ENCODE data around the gene PCDHGA1. TPM values are rescaled to one million over a fixed set of nuclear protein-coding genes. Genes with fewer than 3 reads are reported as not detected.

The PCDHGA1 gene
- total RNA-seq, 1 experiment from 2014 or later = 0.04 TPM

- no peaks in the 10 kb centered on the region for H3F3A ChIP-seq (ENCODE audit: low read length, unreplicated experiment)
- no TSS peak for BruUV-seq (replicated peaks)
- 0 out of 2 replicates have a peak, but pooled peaks cover 4% of the 10 kb centered on the region for H3K9me3 ChIP-seq (ENCODE audit: low read length)
- DNase-seq (no peak), ATAC-seq (no peak)
- H3K27me3 ChIP-seq (ENCODE audit: low read length) = no peaks in the 10 kb centered on the region
- ChIA-PET CTCF (no interaction called here), POLR2A (ENCODE audit: unreplicated experiment) (no interaction called here)
- no peak overlapping the region for H3K9ac ChIP-seq (ENCODE audit: low read length)
- H3K4me1 ChIP-seq (ENCODE audit: insufficient read depth, low read length) = no peaks in the 10 kb centered on the region
- H2AFZ ChIP-seq (ENCODE audit: low read length) = no peak overlapping the region
- no peak overlapping the region for H3K4me3 ChIP-seq (ENCODE audit: low read length)
- intact Hi-C loops (cut with micrococcal nuclease) = no loop called here
- no peaks in the 10 kb centered on the region for H3K79me2 ChIP-seq (ENCODE audit: low read length)
- no peaks in the 10 kb centered on the region for H4K20me1 ChIP-seq (ENCODE audit: low read length)
- H3K27ac ChIP-seq (ENCODE audit: low read length) = no peak overlapping the region
- H3K9me2 ChIP-seq (replicated peaks; ENCODE audit: low read length) = no peaks in the 10 kb centered on the region
- no peak overlapping the region for H3K4me2 ChIP-seq (ENCODE audit: low read length)
- no peak for TF ChIP-seq EZH2 (IDR thresholded peaks at IDR 0.05; ENCODE audit: low read length, unreplicated experiment)
- no peak for TF ChIP-seq CTCF (conservative IDR thresholded peaks at IDR 0.05; ENCODE audit: low read depth, low read length)
- TF ChIP-seq EZH2phosphoT487 (IDR thresholded peaks at IDR 0.05; ENCODE audit: borderline replicate concordance, low read length) = no peak
- H3K36me3 ChIP-seq (ENCODE audit: low read depth, low read length) = no peaks in the 10 kb centered on the region; the same call in 1 of the 2 replicates
These were observed 110.0 kb downstream of the PCDHGA1 start for GRCh38 chr5:141440341-141440740.

- Histone ChIP-seq H3K9me2 (replicated peaks; ENCODE audit: low read length) (no peaks in the 10 kb centered on the region), H3K4me2 (ENCODE audit: low read length) (no peak overlapping the region), H2AFZ (ENCODE audit: low read length) (no peak overlapping the region), H3K9ac (ENCODE audit: low read length) (no peak overlapping the region), H3K79me2 (ENCODE audit: low read length) (no peaks in the 10 kb centered on the region), H3K4me1 (ENCODE audit: insufficient read depth, low read length) (no peaks in the 10 kb centered on the region), H3K9me3 (ENCODE audit: low read length) (0 out of 2 replicates have a peak, but pooled peaks cover 4% of the 10 kb centered on the region), H3K27me3 (ENCODE audit: low read length) (no peaks in the 10 kb centered on the region), H3K4me3 (ENCODE audit: low read length) (no peak overlapping the region), H3K36me3 (ENCODE audit: low read depth, low read length) (no peaks in the 10 kb centered on the region; the same call in 1 of the 2 replicates), H3F3A (ENCODE audit: low read length, unreplicated experiment) (no peaks in the 10 kb centered on the region), H3K27ac (ENCODE audit: low read length) (no peak overlapping the region), H4K20me1 (ENCODE audit: low read length) (no peaks in the 10 kb centered on the region)
- DNase-seq (no peak), ATAC-seq (no peak)
- TF ChIP-seq EZH2phosphoT487 (IDR thresholded peaks at IDR 0.05; ENCODE audit: borderline replicate concordance, low read length) (no peak), CTCF (conservative IDR thresholded peaks at IDR 0.05; ENCODE audit: low read depth, low read length) (no peak), EZH2 (IDR thresholded peaks at IDR 0.05; ENCODE audit: low read length, unreplicated experiment) (no peak)
- CTCF ChIA-PET = no interaction called here
- BruUV-seq (replicated peaks) = no TSS peak
- POLR2A ChIA-PET (ENCODE audit: unreplicated experiment) = no interaction called here
- intact Hi-C loops (cut with micrococcal nuclease) = no loop called here
These were observed 111.4 kb downstream of the PCDHGA1 start for GRCh38 chr5:141441571-141442170.

GRCh38 chr5:141465351-141465750, 135.0 kb downstream of the PCDHGA1 start:
- no peaks in the 10 kb centered on the region for H4K20me1 ChIP-seq (ENCODE audit: low read length)
- H3K4me2 ChIP-seq (ENCODE audit: low read length) = no peak overlapping the region
- no peak for TF ChIP-seq EZH2phosphoT487 (IDR thresholded peaks at IDR 0.05; ENCODE audit: borderline replicate concordance, low read length)
- no peak for TF ChIP-seq EZH2 (IDR thresholded peaks at IDR 0.05; ENCODE audit: low read length, unreplicated experiment)
- no peak for TF ChIP-seq CTCF (conservative IDR thresholded peaks at IDR 0.05; ENCODE audit: low read depth, low read length)
- DNase-seq = no peak
- intact Hi-C loops (cut with micrococcal nuclease) = no loop called here
- no peak overlapping the region for H3K27ac ChIP-seq (ENCODE audit: low read length)
- no peaks in the 10 kb centered on the region for H3K4me1 ChIP-seq (ENCODE audit: insufficient read depth, low read length)
- ATAC-seq = no peak
- H2AFZ ChIP-seq (ENCODE audit: low read length) = no peak overlapping the region
- no peaks in the 10 kb centered on the region for H3K79me2 ChIP-seq (ENCODE audit: low read length)
- BruUV-seq (replicated peaks) = no TSS peak
- H3K4me3 ChIP-seq (ENCODE audit: low read length) = no peak overlapping the region
- no peaks in the 10 kb centered on the region for H3K27me3 ChIP-seq (ENCODE audit: low read length)
- POLR2A ChIA-PET (ENCODE audit: unreplicated experiment) = no interaction called here
- H3K9me2 ChIP-seq (replicated peaks; ENCODE audit: low read length) = no peaks in the 10 kb centered on the region
- H3K9me3 ChIP-seq (ENCODE audit: low read length) = no peaks in the 10 kb centered on the region
- no peak overlapping the region for H3K9ac ChIP-seq (ENCODE audit: low read length)
- H3K36me3 ChIP-seq (ENCODE audit: low read depth, low read length) = no peaks in the 10 kb centered on the region
- H3F3A ChIP-seq (ENCODE audit: low read length, unreplicated experiment) = no peaks in the 10 kb centered on the region
- CTCF ChIA-PET = no interaction called here
